H1 (cell line): Measurements from ENCODE around the gene KATNAL2. TPM values are rescaled to one million over a fixed set of nuclear protein-coding genes. Genes with fewer than 3 reads are reported as not detected.

Source experiments
- CTCF ChIA-PET: fragments of 300-600 bp; sonication (Branson Sonifier 250); formaldehyde crosslinking; loops from one replicate; lab custom pipeline; 2021; ENCODE audit not compliant: partially characterized antibody; lab: Charles Lee
- POLR2A ChIA-PET: fragments of 300-600 bp; sonication (Branson Sonifier 250); formaldehyde crosslinking; loops from one replicate; lab custom pipeline; 2021; ENCODE audit warnings: inconsistent platforms; ENCODE audit not compliant: partially characterized antibody; lab: Charles Lee
- DNase-seq, 2 experiments: peaks; one replicate each; pipeline versions ENCODE4 v3.0.0 to v3.0.0-alpha.2; 2010 to 2022; ENCODE audit warnings: low spot score in 2 of 2, low read depth in 1 of 2, mixed read lengths in 1 of 2
- FAIRE-seq: peaks from 2 replicates; lab custom pipeline; 2011; peaks lifted over from hg19 to GRCh38; lab: Jason Lieb, UNC
- H2AFZ ChIP-seq: 2 replicates; pipeline ENCODE4 v1.8.1; 2012; ENCODE audit warnings: low read length, inconsistent platforms
- H2AK5ac ChIP-seq: 2 replicates; pipeline ENCODE4 v1.6.1; 2013; ENCODE audit warnings: low read depth, low read length
- H2BK120ac ChIP-seq: replicated peaks from 2 replicates; pipeline ENCODE3; 2013; ENCODE audit warnings: low read depth, low read length, inconsistent platforms
- H2BK12ac ChIP-seq: 2 replicates; pipeline ENCODE4 v1.6.1; 2013; ENCODE audit warnings: low read depth, low read length
- H2BK15ac ChIP-seq: 2 replicates; pipeline ENCODE4 v1.6.1; 2013; ENCODE audit warnings: low read length
- H2BK20ac ChIP-seq: 2 replicates; pipeline ENCODE4 v1.6.1; 2013; ENCODE audit warnings: low read length
- H2BK5ac ChIP-seq: 2 replicates; pipeline ENCODE4 v1.6.1; 2013; ENCODE audit warnings: low read depth, low read length
- H3K14ac ChIP-seq: 2 replicates; pipeline ENCODE4 v1.6.1; 2013; ENCODE audit warnings: inconsistent platforms; ENCODE audit not compliant: insufficient read length
- H3K18ac ChIP-seq: 2 replicates; pipeline ENCODE4 v1.6.1; 2013; ENCODE audit warnings: low read length; ENCODE audit errors: extremely low read depth
- H3K23ac ChIP-seq: 2 replicates; pipeline ENCODE4 v1.6.1; 2013; ENCODE audit warnings: inconsistent platforms; ENCODE audit not compliant: insufficient read length
- H3K23me2 ChIP-seq: 2 replicates; pipeline ENCODE4 v1.6.1; 2013; ENCODE audit warnings: low read depth, low read length
- H3K27ac ChIP-seq: 2 replicates; pipeline ENCODE4 v1.6.1; 2011; ENCODE audit warnings: low read depth, low read length, inconsistent platforms
- H3K27me3 ChIP-seq, 4 experiments: replicated peaks in 1 of 4; 1 replicate in 1 of 4; 2 replicates in 3 of 4; pipeline versions ENCODE4 v1.6.1 to v1.8.1; 2011 to 2013; ENCODE audit warnings: low read length in 3 of 4, mild to moderate bottlenecking in 3 of 4, inconsistent platforms in 2 of 4, mixed read lengths in 2 of 4, moderate library complexity in 1 of 4; ENCODE audit not compliant: control insufficient read depth in 3 of 4, insufficient read depth in 3 of 4; ENCODE audit errors: extremely low read depth in 1 of 4
- H3K36me3 ChIP-seq, 4 experiments: 2 replicates each; pipeline versions ENCODE4 v1.6.1 to v1.8.1; 2011 to 2013; ENCODE audit warnings: mild to moderate bottlenecking in 4 of 4, low read length in 3 of 4, moderate library complexity in 2 of 4, control low read depth in 1 of 4, inconsistent platforms in 1 of 4; ENCODE audit not compliant: insufficient read depth in 4 of 4, control insufficient read depth in 2 of 4
- H3K4ac ChIP-seq: replicated peaks from 2 replicates; pipeline ENCODE3; 2013; ENCODE audit warnings: low read length, low read depth, mixed read lengths, inconsistent platforms; ENCODE audit not compliant: insufficient read length
- H3K4me1 ChIP-seq, 4 experiments: replicated peaks in 1 of 4; 1 replicate in 1 of 4; 2 replicates in 3 of 4; pipeline versions ENCODE4 v1.6.1 to v1.8.1; 2011 to 2013; ENCODE audit warnings: low read length in 3 of 4, inconsistent platforms in 2 of 4, mixed read lengths in 1 of 4; ENCODE audit not compliant: insufficient read depth in 4 of 4, control insufficient read depth in 3 of 4
- H3K4me2 ChIP-seq, 2 experiments: 2 replicates each; pipeline versions ENCODE4 v1.6.1 to v1.8.1; 2011 to 2013; ENCODE audit warnings: low read depth in 2 of 2, low read length in 2 of 2, control low read depth in 1 of 2, inconsistent platforms in 1 of 2, mild to moderate bottlenecking in 1 of 2; ENCODE audit not compliant: insufficient read depth in 1 of 2
- H3K4me3 ChIP-seq, 4 experiments: fragments of 200-600, 300-600 bp in 1 of 4; sonication (generic), shearing (Covaris generic), sonication (Bioruptor Twin) in 1 of 4; 2 replicates each; pipeline versions ENCODE4 v1.5.1 to v1.8.1; 2011 to 2016; ENCODE audit warnings: low read length in 4 of 4, low read depth in 3 of 4, control low read depth in 2 of 4, inconsistent platforms in 2 of 4, mild to moderate bottlenecking in 2 of 4, mixed read lengths in 1 of 4, moderate library complexity in 1 of 4; ENCODE audit not compliant: insufficient read depth in 2 of 4; ENCODE audit errors: extremely low read depth in 1 of 4
- H3K56ac ChIP-seq: replicated peaks from 2 replicates; pipeline ENCODE3; 2013; ENCODE audit warnings: low read depth, mild to moderate bottlenecking, mixed read lengths, low read length, inconsistent platforms; ENCODE audit not compliant: insufficient read length
- H3K79me1 ChIP-seq: 2 replicates; pipeline ENCODE4 v1.6.1; 2013; ENCODE audit warnings: low read depth, low read length, control low read depth
- H3K79me2 ChIP-seq, 2 experiments: 2 replicates each; pipeline versions ENCODE4 v1.6.1 to v1.8.1; 2012 to 2013; ENCODE audit warnings: low read length in 2 of 2, mild to moderate bottlenecking in 2 of 2, inconsistent platforms in 1 of 2; ENCODE audit not compliant: insufficient read depth in 2 of 2, control insufficient read depth in 1 of 2
- H3K9ac ChIP-seq, 4 experiments: replicated peaks in 1 of 4; 1 replicate in 1 of 4; 2 replicates in 3 of 4; pipeline versions ENCODE4 v1.6.1 to v1.8.1; 2011 to 2013; ENCODE audit warnings: low read depth in 3 of 4, low read length in 3 of 4, control low read depth in 2 of 4, mild to moderate bottlenecking in 2 of 4, moderate library complexity in 2 of 4, inconsistent platforms in 1 of 4; ENCODE audit errors: extremely low read depth in 1 of 4
- H3K9me3 ChIP-seq, 2 experiments: 2 replicates each; pipeline versions ENCODE4 v1.6.1 to v1.8.1; 2012 to 2013; ENCODE audit warnings: mild to moderate bottlenecking in 2 of 2, moderate library complexity in 2 of 2, control low read depth in 1 of 2, inconsistent platforms in 1 of 2, low read depth in 1 of 2, low read length in 1 of 2, mixed read lengths in 1 of 2; ENCODE audit not compliant: insufficient read depth in 2 of 2
- H4K20me1 ChIP-seq, 2 experiments: replicated peaks in 1 of 2; 2 replicates each; pipeline versions ENCODE3 to v1.8.1; 2011 to 2013; ENCODE audit warnings: inconsistent platforms in 2 of 2, low read length in 2 of 2, mild to moderate bottlenecking in 1 of 2; ENCODE audit not compliant: insufficient read depth in 2 of 2, control insufficient read depth in 1 of 2
- H4K5ac ChIP-seq: 2 replicates; pipeline ENCODE4 v1.6.1; 2013; ENCODE audit warnings: low read length, low read depth, mixed read lengths, inconsistent platforms; ENCODE audit not compliant: insufficient read length
- H4K8ac ChIP-seq: 2 replicates; pipeline ENCODE4 v1.8.0; 2013; ENCODE audit warnings: mild to moderate bottlenecking, moderate library complexity, low read length, inconsistent platforms; ENCODE audit not compliant: insufficient read depth; ENCODE audit errors: extremely low read depth
- H4K91ac ChIP-seq: replicated peaks from 2 replicates; pipeline ENCODE3; 2013; ENCODE audit warnings: low read length, mixed read lengths, inconsistent platforms; ENCODE audit not compliant: insufficient read length
- BACH1 ChIP-seq: IDR thresholded peaks from 2 replicates; pipeline ENCODE4 v1.6.1; 2012; ENCODE audit warnings: low read length, improper control_type of control experiment
- EGR1 ChIP-seq: IDR thresholded peaks from 2 replicates; pipeline ENCODE4 v1.6.1; 2011; ENCODE audit warnings: low read depth, low read length, borderline replicate concordance
- EZH2 ChIP-seq: fragments of 200-600 bp; sonication (generic); IDR thresholded peaks from 2 replicates; pipeline ENCODE4 v1.7.1; 2012; ENCODE audit warnings: low read depth, mild to moderate bottlenecking, moderate library complexity, low read length, inconsistent platforms; ENCODE audit not compliant: severe bottlenecking
- GABPA ChIP-seq: IDR thresholded peaks from 2 replicates; pipeline ENCODE4 v1.6.1; 2011; ENCODE audit warnings: mild to moderate bottlenecking, low read length, moderate library complexity, borderline replicate concordance; ENCODE audit not compliant: insufficient read depth
- PHF8 ChIP-seq: fragments of 200-600 bp; sonication (generic); conservative IDR thresholded peaks from 2 replicates; pipeline ENCODE4 v1.7.1; 2012; ENCODE audit warnings: low read depth, mild to moderate bottlenecking, inconsistent platforms, low read length, moderate library complexity
- POLR2A ChIP-seq, 2 experiments: IDR thresholded peaks; 1 replicate in 1 of 2; 2 replicates in 1 of 2; pipeline ENCODE4 v1.6.1; 2011; ENCODE audit warnings: low read depth in 2 of 2, low read length in 2 of 2, mild to moderate bottlenecking in 2 of 2; ENCODE audit errors: control extremely low read depth in 1 of 2
- SIX5 ChIP-seq: IDR thresholded peaks from 2 replicates; pipeline ENCODE4 v1.6.1; 2011; ENCODE audit warnings: mild to moderate bottlenecking, low read depth, low read length
- WGBS, 2 experiments: shearing (Covaris generic) in 1 of 2; methylation state at CpG; one replicate each; pipeline versions ENCODE4 v1.1.6 to v1.1.7; 2013 to 2015; ENCODE audit warnings: low lambda C conversion rate in 2 of 2, mixed read lengths in 2 of 2, inconsistent platforms in 1 of 2, low coverage in 1 of 2, missing lambda C conversion rate in 1 of 2; ENCODE audit not compliant: insufficient replicate concordance in 2 of 2, insufficient coverage in 1 of 2, insufficient read length in 1 of 2; ENCODE audit errors: extremely low coverage in 1 of 2, missing lambda C conversion rate in 1 of 2; 5-methylcytosine and 5-hydroxymethylcytosine counted together
- polyA plus RNA-seq, 7 experiments: library from polyadenylated mRNA; depleted of rRNA in 3 of 7; stranded (reverse) in 5 of 7; unstranded in 2 of 7; fragments of >200 nt in 5 of 7; fragments of 200-250 nt in 2 of 7; gene quantifications; 1 replicate in 5 of 7; 2 replicates in 1 of 7; 4 replicates in 1 of 7; pipeline versions ENCODE4 v1.2.1 to v1.2.3, GENCODE V29; 2011 to 2013; ENCODE audit warnings: missing spikeins in 2 of 7, mixed read lengths in 2 of 7
- total RNA-seq: library from RNA; stranded (reverse); fragmentation: NEBNext Ultra II Directional; extraction: Animal tissue kit (Norgen Biotek cat#: 25700); gene quantifications from 2 replicates; pipeline ENCODE4 v1.2.1, GENCODE V29; 2021
- TF ChIP-seq, protein P1 (sequence below): IDR thresholded peaks from 2 replicates; pipeline ENCODE4 v1.6.1; 2012; ENCODE audit warnings: low read length, inconsistent platforms
- TF ChIP-seq, protein P2 (sequence below): IDR thresholded peaks from 2 replicates; pipeline ENCODE4 v1.6.1; 2011; ENCODE audit warnings: low read depth, mild to moderate bottlenecking, low read length; ENCODE audit not compliant: insufficient read depth
- TF ChIP-seq, protein P3 (sequence below): IDR thresholded peaks from 2 replicates; pipeline ENCODE4 v1.6.1; 2011; ENCODE audit warnings: low read length, improper control_type of control experiment

The KATNAL2 gene
- total and polyA plus RNA-seq, 2 of the 8 experiments (the other 6 are each of a cell fraction or from before 2014, with no cell fraction given), result 10.0 to 15.2 TPM

DNA sequence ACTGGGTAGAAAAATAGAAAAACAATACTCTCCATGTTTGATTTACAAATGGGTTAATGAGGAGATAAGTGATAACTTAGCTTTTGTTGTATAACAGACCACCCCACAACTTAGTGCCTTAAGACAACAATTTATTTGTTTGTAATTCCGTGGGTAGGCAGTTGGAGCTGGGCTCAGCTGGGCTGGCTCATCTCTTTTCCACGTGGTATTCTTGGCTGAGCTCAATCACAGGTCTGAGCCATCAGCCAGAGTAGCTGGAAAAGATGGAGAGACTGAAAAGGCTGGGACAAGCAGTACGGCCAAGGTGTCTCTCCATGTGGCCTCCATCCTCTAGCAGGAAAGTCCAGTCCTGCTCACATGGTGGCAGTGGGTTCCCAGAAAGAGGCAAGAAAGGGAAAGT, 150.2 kb downstream of the KATNAL2 start:
- H2AFZ ChIP-seq, result no peak overlapping the region
- H3K79me1 ChIP-seq, result no peaks in the 10 kb centered on the region
- H3K4me1 ChIP-seq, result no peaks in the 10 kb centered on the region; a peak in 1 of 7 replicates
- H3K4ac ChIP-seq, result no peak overlapping the region
- POLR2A ChIA-PET, result no interaction called here
- H3K79me2 ChIP-seq, result no peaks in the 10 kb centered on the region
- H4K91ac ChIP-seq, result no peak overlapping the region
- DNase-seq (no peak), FAIRE-seq (no peak)
- no peak overlapping the region for H2BK20ac ChIP-seq
- H3K36me3 ChIP-seq, result no peaks in the 10 kb centered on the region
- no peak overlapping the region for H3K4me3 ChIP-seq
- no peak overlapping the region for H2BK120ac ChIP-seq
- H3K27ac ChIP-seq, result no peak overlapping the region
- H3K56ac ChIP-seq, result no peak overlapping the region
- H2BK15ac ChIP-seq, result no peak overlapping the region
- H2BK5ac ChIP-seq, result no peak overlapping the region
- WGBS, 2 experiments, result 87% methylated on average over 3 of the region's 3 CpGs; no CpG with 5 or more reads in 1 of the 2 experiments
- no peak overlapping the region for H3K14ac ChIP-seq
- no peak overlapping the region for H4K8ac ChIP-seq
- H3K23me2 ChIP-seq, result no peaks in the 10 kb centered on the region
- no peak overlapping the region for H3K9ac ChIP-seq
- H2BK12ac ChIP-seq, result no peak overlapping the region
- H3K23ac ChIP-seq, result no peak overlapping the region
- H4K20me1 ChIP-seq, result no peaks in the 10 kb centered on the region
- no peaks in the 10 kb centered on the region for H3K9me3 ChIP-seq
- no peak overlapping the region for H4K5ac ChIP-seq
- no peak overlapping the region for H2AK5ac ChIP-seq
- H3K27me3 ChIP-seq, result no peaks in the 10 kb centered on the region
- no peak overlapping the region for H3K4me2 ChIP-seq
- CTCF ChIA-PET, result interaction anchor here (3.7 to 4.4 kb wide), 2 partner anchors 13 to 17 kb away, joined by 16 to 21 read pairs; no protein-coding TSS in a partner anchor
- no peak overlapping the region for H3K18ac ChIP-seq
- TF ChIP-seq EGR1 (no peak), BACH1 (no peak), PHF8 (no peak), SIX5 (no peak), GABPA (no peak), POLR2A (IDR thresholded peaks at IDR 0.05; ENCODE audit: control extremely low read depth in 1 of 2, low read depth in 2 of 2, low read length in 2 of 2) (no peak), EZH2 (no peak)
- TF ChIP-seq, protein P1, sequence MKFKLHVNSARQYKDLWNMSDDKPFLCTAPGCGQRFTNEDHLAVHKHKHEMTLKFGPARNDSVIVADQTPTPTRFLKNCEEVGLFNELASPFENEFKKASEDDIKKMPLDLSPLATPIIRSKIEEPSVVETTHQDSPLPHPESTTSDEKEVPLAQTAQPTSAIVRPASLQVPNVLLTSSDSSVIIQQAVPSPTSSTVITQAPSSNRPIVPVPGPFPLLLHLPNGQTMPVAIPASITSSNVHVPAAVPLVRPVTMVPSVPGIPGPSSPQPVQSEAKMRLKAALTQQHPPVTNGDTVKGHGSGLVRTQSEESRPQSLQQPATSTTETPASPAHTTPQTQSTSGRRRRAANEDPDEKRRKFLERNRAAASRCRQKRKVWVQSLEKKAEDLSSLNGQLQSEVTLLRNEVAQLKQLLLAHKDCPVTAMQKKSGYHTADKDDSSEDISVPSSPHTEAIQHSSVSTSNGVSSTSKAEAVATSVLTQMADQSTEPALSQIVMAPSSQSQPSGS, result no peak
- TF ChIP-seq, protein P2, sequence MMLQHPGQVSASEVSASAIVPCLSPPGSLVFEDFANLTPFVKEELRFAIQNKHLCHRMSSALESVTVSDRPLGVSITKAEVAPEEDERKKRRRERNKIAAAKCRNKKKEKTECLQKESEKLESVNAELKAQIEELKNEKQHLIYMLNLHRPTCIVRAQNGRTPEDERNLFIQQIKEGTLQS, result no peak
- TF ChIP-seq, protein P3, sequence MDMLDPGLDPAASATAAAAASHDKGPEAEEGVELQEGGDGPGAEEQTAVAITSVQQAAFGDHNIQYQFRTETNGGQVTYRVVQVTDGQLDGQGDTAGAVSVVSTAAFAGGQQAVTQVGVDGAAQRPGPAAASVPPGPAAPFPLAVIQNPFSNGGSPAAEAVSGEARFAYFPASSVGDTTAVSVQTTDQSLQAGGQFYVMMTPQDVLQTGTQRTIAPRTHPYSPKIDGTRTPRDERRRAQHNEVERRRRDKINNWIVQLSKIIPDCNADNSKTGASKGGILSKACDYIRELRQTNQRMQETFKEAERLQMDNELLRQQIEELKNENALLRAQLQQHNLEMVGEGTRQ, result no peak
